IPS DF 19.7 (cell line): ENCODE data around the gene RGS6.
A peak's percentile ranks its signal among the peaks of the same experiment; 100 is the strongest.

ENCODE experiments used
- DNase-seq: peaks from one replicate; pipeline ENCODE4 v3.0.0-alpha.2; 2013; ENCODE audit warnings: low read depth, low spot score

RGS6 gene

GRCh38 chr14:72499746-72500145 is 567.5 kb downstream of the RGS6 start:
- no peak for DNase-seq

- DNase-seq, result no peak
Observed at GRCh38 chr14:72500234-72500838, 568.1 kb downstream of the RGS6 start.

- DNase-seq, result no peak
Observed at GRCh38 chr14:72501439-72501838, 569.2 kb downstream of the RGS6 start.

GRCh38 chr14:72503271-72503670 is 571.0 kb downstream of the RGS6 start:
- DNase-seq, result no peak

- no peak for DNase-seq
Observed at GRCh38 chr14:72503696-72504368, 571.6 kb downstream of the RGS6 start.

- no peak for DNase-seq
Observed at GRCh38 chr14:72510566-72510965, 578.3 kb downstream of the RGS6 start.

GRCh38 chr14:72512281-72512680 is 580.1 kb downstream of the RGS6 start:
- no peak for DNase-seq

GRCh38 chr14:72512925-72513324 is 580.7 kb downstream of the RGS6 start:
- DNase-seq, result no peak

- DNase-seq, result no peak
Observed at GRCh38 chr14:72513346-72513745, 581.1 kb downstream of the RGS6 start.

- peak; percentile 15 for DNase-seq
Observed at GRCh38 chr14:72513965-72514659, 581.9 kb downstream of the RGS6 start.

- no peak for DNase-seq
Observed at GRCh38 chr14:72514660-72515025, 582.4 kb downstream of the RGS6 start.

GRCh38 chr14:72515779-72516770 is 583.8 kb downstream of the RGS6 start:
- DNase-seq, result no peak

- DNase-seq, result peak; percentile 40
Observed at GRCh38 chr14:72516936-72517700, 584.9 kb downstream of the RGS6 start.

GRCh38 chr14:72517736-72518135 is 585.5 kb downstream of the RGS6 start:
- no peak for DNase-seq

- no peak for DNase-seq
Observed at GRCh38 chr14:72518809-72519377, 586.7 kb downstream of the RGS6 start.

GRCh38 chr14:72519543-72519942 is 587.3 kb downstream of the RGS6 start:
- no peak for DNase-seq

GRCh38 chr14:72521045-72521444 is 588.8 kb downstream of the RGS6 start:
- no peak for DNase-seq

GRCh38 chr14:72521968-72522741 is 589.9 kb downstream of the RGS6 start:
- no peak for DNase-seq

- no peak for DNase-seq
Observed at GRCh38 chr14:72522847-72523246, 590.6 kb downstream of the RGS6 start.
